K562 (cell line): ENCODE measurements around the gene TMEM242. TPM values are rescaled to one million over a fixed set of nuclear protein-coding genes. Genes with fewer than 3 reads are reported as not detected.

Experiments used
- ATAC-seq: fragments of 200-7000 bp; cut with Tn5 transposase; 3 replicates; pipeline ENCODE4 v1.9.1; 2020; ENCODE audit warnings: moderate library complexity
- BruUV-seq: library from RNA; stranded (reverse); fragments of 400-500 nt; replicated peaks from 2 replicates; lab custom pipeline; 2021; lab: Mats Ljungman, UMichigan
- CTCF ChIA-PET: fragments of 300-600 bp; formaldehyde crosslinking; extraction: SDS; loops from one replicate; lab custom pipeline; 2021; ENCODE audit warnings: low intra/inter-chr PET ratio; lab: Yijun Ruan, JAX
- POLR2A ChIA-PET: fragments of 300-600, 350-650 bp; sonication (Branson Sonifier 250); formaldehyde crosslinking; extraction: SDS; loops from one replicate; lab custom pipeline; 2021; ENCODE audit warnings: antibody characterized with exemption, inconsistent platforms; lab: Yijun Ruan, JAX
- DNase-seq, 4 experiments: peaks; one replicate each; pipeline versions ENCODE4 v3.0.0 to v3.0.0-alpha.2; 2011 to 2018; ENCODE audit warnings: low spot score in 3 of 4, mixed read lengths in 3 of 4; ENCODE audit errors: extremely low read depth in 1 of 4
- FAIRE-seq: peaks from 2 replicates; lab custom pipeline; 2011; peaks lifted over from hg19 to GRCh38; lab: Jason Lieb, UNC
- H2AFZ ChIP-seq: 2 replicates; pipeline ENCODE4 v1.6.0; 2011; ENCODE audit warnings: low read depth, low read length, control low read depth, inconsistent platforms
- H3K27ac ChIP-seq: fragments of 200-600 bp; 3 replicates; pipeline ENCODE4 v1.8.0; 2011; ENCODE audit warnings: low read depth, mild to moderate bottlenecking, control low read depth, inconsistent platforms, low read length, moderate library complexity, mixed read lengths; ENCODE audit errors: extremely low read depth
- H3K27me3 ChIP-seq, 2 experiments: fragments of 300-600 bp in 1 of 2; 2 replicates in 1 of 2; 3 replicates in 1 of 2; pipeline versions ENCODE4 v1.6.0 to v1.8.0; 2011; ENCODE audit warnings: inconsistent platforms in 2 of 2, low read length in 2 of 2, mild to moderate bottlenecking in 1 of 2, mixed read lengths in 1 of 2, moderate library complexity in 1 of 2; ENCODE audit not compliant: control insufficient read depth in 2 of 2, insufficient read depth in 2 of 2
- H3K36me3 ChIP-seq: fragments of 300-600 bp; 3 replicates; pipeline ENCODE4 v1.8.0; 2011; ENCODE audit warnings: mild to moderate bottlenecking, low read length, inconsistent platforms; ENCODE audit not compliant: control insufficient read depth, insufficient read depth
- H3K4me1 ChIP-seq, 2 experiments: fragments of 200-600 bp in 1 of 2; replicated peaks in 1 of 2; 2 replicates in 1 of 2; 3 replicates in 1 of 2; pipeline versions ENCODE4 v1.5.1 to v1.8.0; 2011; ENCODE audit warnings: inconsistent platforms in 2 of 2, low read length in 2 of 2, mild to moderate bottlenecking in 1 of 2, mixed read lengths in 1 of 2, moderate library complexity in 1 of 2; ENCODE audit not compliant: control insufficient read depth in 2 of 2, insufficient read depth in 2 of 2
- H3K4me2 ChIP-seq: 2 replicates; pipeline ENCODE4 v1.6.1; 2011; ENCODE audit warnings: low read length, control low read depth, inconsistent platforms, mixed read lengths; ENCODE audit not compliant: insufficient read depth
- H3K4me3 ChIP-seq: fragments of 200-600 bp; sonication (generic), shearing (Covaris generic); 2 replicates; pipeline ENCODE4 v1.5.1; 2016; ENCODE audit warnings: control low read depth, inconsistent platforms
- H3K79me2 ChIP-seq: fragments of 200-600 bp; 3 replicates; pipeline ENCODE4 v1.8.0; 2011; ENCODE audit warnings: low read length, inconsistent platforms; ENCODE audit not compliant: control insufficient read depth, insufficient read depth
- H3K9ac ChIP-seq, 2 experiments: 2 replicates each; pipeline versions ENCODE4 v1.6.0 to v1.6.1; 2011; ENCODE audit warnings: low read depth in 2 of 2, low read length in 2 of 2, control low read depth in 1 of 2, inconsistent platforms in 1 of 2, mild to moderate bottlenecking in 1 of 2, mixed read lengths in 1 of 2; ENCODE audit not compliant: insufficient read depth in 1 of 2
- H3K9me1 ChIP-seq: one replicate; pipeline ENCODE4 v1.6.0; 2011; ENCODE audit warnings: inconsistent platforms, mild to moderate bottlenecking, low read length, moderate library complexity; ENCODE audit not compliant: control insufficient read depth, insufficient read depth
- H3K9me3 ChIP-seq: replicated peaks from 2 replicates; pipeline ENCODE4 v1.5.1; 2011; ENCODE audit warnings: low read depth, low read length, inconsistent platforms; ENCODE audit not compliant: control insufficient read depth, insufficient read depth
- H4K20me1 ChIP-seq: replicated peaks from 2 replicates; pipeline ENCODE4 v1.6.1; 2011; ENCODE audit warnings: low read length, inconsistent platforms, mixed read lengths; ENCODE audit not compliant: control insufficient read depth, insufficient read depth
- BMI1 ChIP-seq: fragments of 150-350 bp; IDR thresholded peaks from 2 replicates; pipeline ENCODE4 v1.6.1; 2014; ENCODE audit warnings: low read length
- CBFA2T3 ChIP-seq: fragments of 450-650 bp; IDR thresholded peaks from 2 replicates; pipeline ENCODE4 v1.6.1; 2017
- GTF2E2 ChIP-seq: fragments of 200-800 bp; sonication (Bioruptor generic); IDR thresholded peaks from 2 replicates; pipeline ENCODE4 v1.6.1; 2016; ENCODE audit warnings: missing genetic modification characterization, missing compliant biosample characterization
- LCOR ChIP-seq: sonication (generic); formaldehyde crosslinking; IDR thresholded peaks from 2 replicates; pipeline ENCODE4 v1.8.0; 2022; ENCODE audit warnings: mild to moderate bottlenecking, missing genetic modification reagents
- MAX ChIP-seq: sonication (generic); formaldehyde crosslinking; IDR thresholded peaks from 2 replicates; pipeline ENCODE4 v1.9.0; 2022; ENCODE audit warnings: mild to moderate bottlenecking, missing genetic modification reagents
- MYC ChIP-seq, 2 experiments: fragments of 250-450 bp in 1 of 2; sonication (Bioruptor Pico) in 1 of 2; IDR thresholded peaks; 2 replicates each; pipeline versions ENCODE4 v1.5.1 to v1.6.1; 2012 to 2021; ENCODE audit warnings: low read depth in 2 of 2, borderline replicate concordance in 1 of 2, improper control_type of control experiment in 1 of 2, low read length in 1 of 2, mild to moderate bottlenecking in 1 of 2, moderate library complexity in 1 of 2
- NR2C1 ChIP-seq, 2 experiments: fragments of 450-650 bp; IDR thresholded peaks; 2 replicates each; pipeline ENCODE4 v1.6.1; 2017; ENCODE audit warnings: mild to moderate bottlenecking in 2 of 2, antibody characterized with exemption in 1 of 2, inconsistent platforms in 1 of 2, missing compliant biosample characterization in 1 of 2, missing genetic modification characterization in 1 of 2
- NR2C2 ChIP-seq, 2 experiments: fragments of 200-800 bp in 1 of 2; sonication (Bioruptor generic) in 1 of 2; sonication (generic) in 1 of 2; formaldehyde crosslinking in 1 of 2; IDR thresholded peaks; 2 replicates each; pipeline versions ENCODE4 v1.6.1 to v1.8.0; 2016 to 2022; ENCODE audit warnings: mild to moderate bottlenecking in 1 of 2, missing compliant biosample characterization in 1 of 2, missing genetic modification characterization in 1 of 2, missing genetic modification reagents in 1 of 2
- SMAD2 ChIP-seq: fragments of 150-350 bp; IDR thresholded peaks from 2 replicates; pipeline ENCODE4 v1.6.1; 2014; ENCODE audit warnings: low read depth, mild to moderate bottlenecking, low read length
- SP2 ChIP-seq: IDR thresholded peaks from 2 replicates; pipeline ENCODE4 v1.6.1; 2011; ENCODE audit warnings: mild to moderate bottlenecking, low read depth, low read length, moderate library complexity; ENCODE audit not compliant: poor library complexity, severe bottlenecking; ENCODE audit errors: extremely low read depth
- SREBF2 ChIP-seq: sonication (generic); formaldehyde crosslinking; IDR thresholded peaks from 2 replicates; pipeline ENCODE4 v1.4.0; 2020; ENCODE audit warnings: mild to moderate bottlenecking, missing genetic modification reagents
- ZNF518B ChIP-seq: fragments of 250-450 bp; sonication (Bioruptor Pico); IDR thresholded peaks from 2 replicates; pipeline ENCODE4 v1.5.0; 2021; ENCODE audit warnings: mild to moderate bottlenecking, moderate library complexity
- WGBS: fragments of 100-300 bp; shearing (Covaris generic); methylation state at CpG from one replicate; pipeline ENCODE4 v1.1.6; 2016; ENCODE audit warnings: low coverage, mixed read lengths; ENCODE audit not compliant: insufficient coverage; ENCODE audit errors: missing lambda C conversion rate; 5-methylcytosine and 5-hydroxymethylcytosine counted together
- in situ Hi-C: fragments of 300-500 bp; cut with MboI; formaldehyde crosslinking; loops from 4 replicates; pipeline ENCODE4 v1.15.0; 2018; ENCODE audit warnings: inconsistent platforms, mixed read lengths
- intact Hi-C: fragments of 100-400 bp; cut with micrococcal nuclease; formaldehyde crosslinking; loops from 2 replicates; pipeline ENCODE4 v1.14.2; 2022
- polyA plus RNA-seq, 8 experiments: library from polyadenylated mRNA; depleted of rRNA in 4 of 8; stranded (reverse) in 5 of 8; unstranded in 3 of 8; fragments of >200 nt; fragmentation: Nextera tagmentation in 2 of 8; fragmentation: Illumina TruSeq in 1 of 8; extraction: Ambion mirVana in 2 of 8; extraction: Trizol in 1 of 8; gene quantifications; 2 replicates each; pipeline versions ENCODE4 v1.2.1 to v1.2.3, GENCODE V29; 2011 to 2014; ENCODE audit warnings: inconsistent platforms in 1 of 8, missing spikeins in 1 of 8
- total RNA-seq, 7 experiments: library from RNA; depleted of rRNA in 6 of 7; stranded (reverse); fragments of >200 nt in 6 of 7; fragmentation: Illumina TruSeq in 2 of 7; extraction: Trizol in 2 of 7; gene quantifications; 2 replicates each; pipeline versions ENCODE4 v1.2.1 to v1.2.3, GENCODE V29; 2011 to 2021; ENCODE audit warnings: low replicate concordance in 1 of 7

TMEM242 gene
- total and polyA plus RNA-seq, 9 of the 15 experiments (the other 6 are each of a cell fraction or from before 2014, with no cell fraction given): 9.5 to 35.3 (median 16.5) TPM

GRCh38 chr6:157276134-157276532, 47.2 kb downstream of the TMEM242 start:
- Histone ChIP-seq H3K9me1 (no peaks in the 10 kb centered on the region), H3K4me1 (peaks cover 14 to 32% of the 10 kb centered on the region in 2 experiments; a peak in 4 of 5 replicates), H3K9me3 (no peaks in the 10 kb centered on the region), H3K4me3 (no peak overlapping the region), H3K27ac (no peak overlapping the region), H3K4me2 (no peak overlapping the region), H3K36me3 (no peaks in the 10 kb centered on the region), H4K20me1 (no peaks in the 10 kb centered on the region), H3K27me3 (peaks cover 0 to 7% of the 10 kb centered on the region in 2 experiments; a peak in 2 of 5 replicates), H2AFZ (no peak overlapping the region), H3K79me2 (no peaks in the 10 kb centered on the region), H3K9ac (no peak overlapping the region)
- ChIA-PET POLR2A (interaction anchor here (1.0 to 1.3 kb wide), 3 partner anchors 11 to 53 kb away, joined by 3 to 5 read pairs (median 4); no protein-coding TSS in a partner anchor), CTCF (interaction anchor here (2.6 kb wide), 1 partner anchor 241 kb away, joined by 10 read pairs; no protein-coding TSS in a partner anchor)
- intact Hi-C loops: loop anchor here (10.0 kb wide), 1 partner anchor 701 kb away; no protein-coding TSS in a partner anchor
- no peak for TF ChIP-seq NR2C2 (CRISPR knock-in tag; IDR thresholded peaks at IDR 0.05)
- no peak for TF ChIP-seq NR2C2 (tag; IDR thresholded peaks at IDR 0.05)
- TF ChIP-seq CBFA2T3: no peak
- TF ChIP-seq SMAD2: no peak
- TF ChIP-seq NR2C1 (IDR thresholded peaks at IDR 0.05): no peak
- TF ChIP-seq NR2C1 (tag; IDR thresholded peaks at IDR 0.05): no peak
- TF ChIP-seq MAX (CRISPR knock-in tag): no peak
- TF ChIP-seq ZNF518B (CRISPR knock-in tag): no peak
- TF ChIP-seq BMI1: no peak
- TF ChIP-seq SP2: no peak
- no peak for TF ChIP-seq GTF2E2 (tag)
- TF ChIP-seq LCOR (CRISPR knock-in tag): no peak
- no peak for TF ChIP-seq MYC (IDR thresholded peaks at IDR 0.05; ENCODE audit: low read depth, low read length)
- no peak for TF ChIP-seq MYC (CRISPR knock-in tag; IDR thresholded peaks at IDR 0.05; ENCODE audit: borderline replicate concordance, low read depth)
- TF ChIP-seq SREBF2 (CRISPR knock-in tag): no peak
- 56% methylated on average over 3 of the region's 3 CpGs for WGBS
- no peak for ATAC-seq
- no peak for DNase-seq
- no peak for FAIRE-seq
- no TSS peak for BruUV-seq
- in situ Hi-C loops: no loop called here
